WTC11 (cell line): ENCODE measurements around the gene SARDH. TPM values are rescaled to one million over a fixed set of nuclear protein-coding genes. Genes with fewer than 3 reads are reported as not detected.

Experiments
- ATAC-seq: fragments of 200-7000 bp; cut with Tn5 transposase; 2 replicates; pipeline ENCODE4 v1.10.0; 2021; ENCODE audit warnings: mild to moderate bottlenecking, moderate library complexity
- CTCF ChIA-PET: fragments of 300-600 bp; sonication (Branson Sonifier 250); formaldehyde crosslinking; loops from one replicate; lab custom pipeline; 2021; ENCODE audit warnings: antibody characterized with exemption; lab: Charles Lee
- POLR2A ChIA-PET: fragments of 350-600 bp; sonication (Branson Sonifier 250); formaldehyde crosslinking; loops from one replicate; lab custom pipeline; 2021; ENCODE audit warnings: antibody characterized with exemption; lab: Charles Lee
- DNase-seq: peaks from one replicate; pipeline ENCODE4 v3.0.0; 2021; ENCODE audit warnings: low spot score
- H3K27ac Mint-ChIP-seq: 2 replicates; pipeline ENCODE4 v1.8.0; 2021; ENCODE audit warnings: mixed read lengths
- H3K27me3 Mint-ChIP-seq: 2 replicates; pipeline ENCODE4 v1.8.0; 2021; ENCODE audit warnings: low read depth, mild to moderate bottlenecking, moderate library complexity, mixed read lengths
- H3K36me3 Mint-ChIP-seq: 2 replicates; pipeline ENCODE4 v1.8.0; 2021; ENCODE audit warnings: mixed read lengths
- H3K4me1 Mint-ChIP-seq: 2 replicates; pipeline ENCODE4 v1.8.0; 2022; ENCODE audit warnings: mixed read lengths
- H3K4me3 Mint-ChIP-seq: 2 replicates; pipeline ENCODE4 v1.8.0; 2021; ENCODE audit warnings: mild to moderate bottlenecking, moderate library complexity, mixed read lengths
- H3K9me3 Mint-ChIP-seq: 2 replicates; pipeline ENCODE4 v1.8.0; 2021; ENCODE audit warnings: mixed read lengths
- JUN ChIP-seq: sonication (generic); formaldehyde crosslinking; IDR thresholded peaks from 2 replicates; pipeline ENCODE4 v1.8.0; 2023; ENCODE audit warnings: mild to moderate bottlenecking, missing genetic modification reagents
- KAT7 ChIP-seq: sonication (generic); formaldehyde crosslinking; IDR thresholded peaks from 2 replicates; pipeline ENCODE4 v1.8.1; 2023; ENCODE audit warnings: missing genetic modification reagents, mild to moderate bottlenecking, borderline replicate concordance
- NFYB ChIP-seq: sonication (generic); formaldehyde crosslinking; conservative IDR thresholded peaks from 2 replicates; pipeline ENCODE4 v1.8.0; 2022; ENCODE audit warnings: low read depth, missing genetic modification reagents
- PRRX2 ChIP-seq: fragments of 250-450 bp; sonication (Bioruptor Pico); IDR thresholded peaks from 2 replicates; pipeline ENCODE4 v1.8.0; 2021; ENCODE audit warnings: mild to moderate bottlenecking
- SOX15 ChIP-seq: fragments of 250-450 bp; sonication (Bioruptor Pico); IDR thresholded peaks from 2 replicates; pipeline ENCODE4 v1.9.0; 2021; ENCODE audit warnings: mild to moderate bottlenecking
- SP1 ChIP-seq: sonication (generic); formaldehyde crosslinking; conservative IDR thresholded peaks from 2 replicates; pipeline ENCODE4 v1.8.1; 2022; ENCODE audit warnings: missing genetic modification reagents
- ZNF121 ChIP-seq: sonication (generic); formaldehyde crosslinking; IDR thresholded peaks from 2 replicates; pipeline ENCODE4 v1.8.0; 2023; ENCODE audit warnings: missing genetic modification reagents
- ZNF219 ChIP-seq: sonication (generic); formaldehyde crosslinking; IDR thresholded peaks from 2 replicates; pipeline ENCODE4 v1.8.0; 2023; ENCODE audit warnings: missing genetic modification reagents, mild to moderate bottlenecking, borderline replicate concordance
- ZNF263 ChIP-seq: sonication (generic); formaldehyde crosslinking; IDR thresholded peaks from 2 replicates; pipeline ENCODE4 v1.8.1; 2022; ENCODE audit warnings: low read depth, mild to moderate bottlenecking, moderate library complexity, missing genetic modification reagents
- ZNF317 ChIP-seq: sonication (generic); formaldehyde crosslinking; IDR thresholded peaks from 2 replicates; pipeline ENCODE4 v1.8.1; 2023; ENCODE audit warnings: low read depth, mild to moderate bottlenecking, moderate library complexity, missing genetic modification reagents, borderline replicate concordance
- ZNF416 ChIP-seq: fragments of 250-450 bp; sonication (Bioruptor Pico); IDR thresholded peaks from 2 replicates; pipeline ENCODE4 v1.9.0; 2021; ENCODE audit warnings: mild to moderate bottlenecking, inconsistent platforms
- total RNA-seq: library from RNA; stranded (reverse); gene quantifications from 3 replicates; pipeline ENCODE4 v1.2.3, GENCODE V29; 2021
- TF ChIP-seq, protein P1 (sequence below): fragments of 250-450 bp; sonication (Bioruptor Pico); IDR thresholded peaks from 2 replicates; pipeline ENCODE4 v1.9.0; 2021; ENCODE audit warnings: moderate library complexity, mild to moderate bottlenecking, inconsistent platforms, borderline replicate concordance
- TF ChIP-seq, protein P2 (sequence below): sonication (generic); formaldehyde crosslinking; IDR thresholded peaks from 2 replicates; pipeline ENCODE4 v1.8.1; 2023; ENCODE audit warnings: mild to moderate bottlenecking, moderate library complexity, missing genetic modification reagents
- TF ChIP-seq, protein P3 (sequence below): sonication (generic); formaldehyde crosslinking; IDR thresholded peaks from 2 replicates; pipeline ENCODE4 v1.8.1; 2022; ENCODE audit warnings: missing genetic modification reagents, borderline replicate concordance
- TF ChIP-seq, protein P4 (sequence below): sonication (generic); formaldehyde crosslinking; IDR thresholded peaks from 2 replicates; pipeline ENCODE4 v1.8.0; 2022; ENCODE audit warnings: mild to moderate bottlenecking, missing genetic modification reagents
- TF ChIP-seq, protein P5 (sequence below): sonication (generic); formaldehyde crosslinking; conservative IDR thresholded peaks from 2 replicates; pipeline ENCODE4 v1.8.1; 2023; ENCODE audit warnings: mild to moderate bottlenecking, low read depth, missing genetic modification reagents, moderate library complexity
- TF ChIP-seq, protein P6 (sequence below): fragments of 250-450 bp; sonication (Bioruptor Pico); IDR thresholded peaks from 2 replicates; pipeline ENCODE4 v1.9.0; 2021; ENCODE audit warnings: mild to moderate bottlenecking

Gene SARDH
- total RNA-seq, 1 experiment from 2014 or later = 8.5 TPM

DNA sequence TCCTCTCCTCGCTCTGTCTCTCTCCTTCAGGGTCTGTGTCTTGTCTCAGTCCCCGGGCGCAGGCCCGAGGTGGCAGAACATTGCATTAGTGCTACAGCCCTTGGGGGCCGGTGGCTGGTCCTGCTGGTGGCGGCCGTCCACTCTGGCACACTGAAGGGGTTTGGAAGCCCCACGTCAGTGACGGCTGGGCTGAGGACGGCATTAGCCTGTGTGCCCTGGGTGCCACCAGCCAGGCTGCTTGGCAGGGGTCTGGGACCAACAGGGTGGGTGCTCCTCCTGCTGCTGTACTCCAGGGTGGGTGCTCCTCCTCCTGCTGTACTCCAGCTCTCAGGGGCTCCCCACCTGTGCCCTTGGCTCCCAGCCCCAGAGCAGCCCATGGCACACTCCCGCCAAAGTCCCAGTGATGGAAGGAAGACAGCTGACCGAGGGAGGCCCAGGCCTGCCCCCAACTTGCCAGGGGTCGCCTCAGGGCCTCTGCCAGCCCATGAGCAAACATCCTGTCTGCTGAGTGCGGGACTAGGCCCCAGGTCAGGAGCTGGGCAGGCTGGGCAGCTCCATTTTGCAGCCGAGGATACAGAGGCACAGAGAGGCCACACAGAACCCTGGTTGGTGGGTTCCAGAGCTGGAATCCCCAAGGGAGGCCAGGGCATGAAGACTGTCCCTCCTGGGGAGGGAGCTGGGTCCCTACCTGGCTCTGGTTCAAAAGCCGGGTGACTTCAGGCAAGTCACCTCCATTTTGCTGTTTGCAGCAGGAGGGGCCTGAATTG, 27.3 kb downstream of the SARDH start (continued):
- TF ChIP-seq NFYB (no peak), SP1 (CRISPR knock-in tag) (no peak), PRRX2 (CRISPR knock-in tag) (no peak)
- TF ChIP-seq, protein P1, sequence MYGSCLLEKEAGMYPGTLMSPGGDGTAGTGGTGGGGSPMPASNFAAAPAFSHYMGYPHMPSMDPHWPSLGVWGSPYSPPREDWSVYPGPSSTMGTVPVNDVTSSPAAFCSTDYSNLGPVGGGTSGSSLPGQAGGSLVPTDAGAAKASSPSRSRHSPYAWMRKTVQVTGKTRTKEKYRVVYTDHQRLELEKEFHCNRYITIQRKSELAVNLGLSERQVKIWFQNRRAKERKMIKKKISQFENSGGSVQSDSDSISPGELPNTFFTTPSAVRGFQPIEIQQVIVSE (CRISPR knock-in tag) = no peak
- TF ChIP-seq, protein P2, sequence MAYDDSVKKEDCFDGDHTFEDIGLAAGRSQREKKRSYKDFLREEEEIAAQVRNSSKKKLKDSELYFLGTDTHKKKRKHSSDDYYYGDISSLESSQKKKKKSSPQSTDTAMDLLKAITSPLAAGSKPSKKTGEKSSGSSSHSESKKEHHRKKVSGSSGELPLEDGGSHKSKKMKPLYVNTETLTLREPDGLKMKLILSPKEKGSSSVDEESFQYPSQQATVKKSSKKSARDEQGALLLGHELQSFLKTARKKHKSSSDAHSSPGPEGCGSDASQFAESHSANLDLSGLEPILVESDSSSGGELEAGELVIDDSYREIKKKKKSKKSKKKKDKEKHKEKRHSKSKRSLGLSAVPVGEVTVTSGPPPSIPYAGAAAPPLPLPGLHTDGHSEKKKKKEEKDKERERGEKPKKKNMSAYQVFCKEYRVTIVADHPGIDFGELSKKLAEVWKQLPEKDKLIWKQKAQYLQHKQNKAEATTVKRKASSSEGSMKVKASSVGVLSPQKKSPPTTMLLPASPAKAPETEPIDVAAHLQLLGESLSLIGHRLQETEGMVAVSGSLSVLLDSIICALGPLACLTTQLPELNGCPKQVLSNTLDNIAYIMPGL (CRISPR knock-in tag) = no peak

DNA sequence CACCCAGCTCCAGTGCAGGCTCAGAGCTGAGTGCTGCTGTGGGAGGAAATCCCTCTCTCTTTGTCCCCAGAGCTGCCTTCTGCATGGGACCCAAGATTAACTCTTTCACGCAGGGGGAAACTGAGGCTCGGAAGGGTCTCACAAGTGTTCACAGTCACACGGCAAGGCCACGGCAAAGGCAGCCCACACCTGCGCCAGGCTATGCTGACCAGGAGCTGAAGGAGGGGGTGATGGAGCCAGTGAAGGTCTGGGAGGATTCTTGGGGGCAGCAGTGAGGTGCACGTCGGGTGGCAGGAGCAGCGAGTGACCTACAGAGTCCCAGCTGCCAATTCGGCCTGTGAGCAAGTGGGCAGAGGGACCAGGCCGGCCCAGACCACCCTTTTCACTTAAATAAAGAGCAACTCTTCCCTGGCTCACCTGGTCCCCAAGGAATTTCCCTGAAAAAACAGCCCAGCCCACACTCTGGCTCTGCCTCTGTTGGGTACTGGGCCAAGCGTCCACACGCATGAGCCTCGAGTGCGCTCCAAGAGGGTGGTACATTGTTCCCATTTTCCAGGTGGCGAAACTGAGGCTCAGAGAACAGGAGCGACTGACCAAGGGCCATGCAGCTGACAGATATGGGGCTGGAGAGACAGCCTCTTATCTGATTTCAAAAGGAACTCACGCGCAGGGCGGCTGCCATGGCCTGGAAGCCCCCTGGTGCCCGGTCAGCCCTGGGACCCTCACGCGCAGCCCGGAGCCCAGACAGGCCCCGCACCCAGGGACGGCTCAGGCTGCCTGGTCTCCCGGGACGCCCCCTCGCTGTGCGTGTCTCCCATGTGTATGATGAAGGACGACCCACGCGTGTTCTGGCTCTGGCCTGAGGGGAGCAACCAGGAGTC, 28.2 kb downstream of the SARDH start:
- no peaks in the 10 kb centered on the region for H3K9me3 Mint-ChIP-seq
- POLR2A ChIA-PET = no interaction called here
- no peak overlapping the region for H3K27ac Mint-ChIP-seq
- TF ChIP-seq JUN (CRISPR knock-in tag) (no peak), SOX15 (CRISPR knock-in tag) (no peak), ZNF121 (CRISPR knock-in tag) (no peak), ZNF219 (CRISPR knock-in tag) (no peak)
- TF ChIP-seq, protein P3, sequence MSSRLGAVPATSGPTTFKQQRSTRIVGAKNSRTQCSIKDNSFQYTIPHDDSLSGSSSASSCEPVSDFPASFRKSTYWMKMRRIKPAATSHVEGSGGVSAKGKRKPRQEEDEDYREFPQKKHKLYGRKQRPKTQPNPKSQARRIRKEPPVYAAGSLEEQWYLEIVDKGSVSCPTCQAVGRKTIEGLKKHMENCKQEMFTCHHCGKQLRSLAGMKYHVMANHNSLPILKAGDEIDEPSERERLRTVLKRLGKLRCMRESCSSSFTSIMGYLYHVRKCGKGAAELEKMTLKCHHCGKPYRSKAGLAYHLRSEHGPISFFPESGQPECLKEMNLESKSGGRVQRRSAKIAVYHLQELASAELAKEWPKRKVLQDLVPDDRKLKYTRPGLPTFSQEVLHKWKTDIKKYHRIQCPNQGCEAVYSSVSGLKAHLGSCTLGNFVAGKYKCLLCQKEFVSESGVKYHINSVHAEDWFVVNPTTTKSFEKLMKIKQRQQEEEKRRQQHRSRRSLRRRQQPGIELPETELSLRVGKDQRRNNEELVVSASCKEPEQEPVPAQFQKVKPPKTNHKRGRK (CRISPR knock-in tag) = no peak
- TF ChIP-seq, protein P4, sequence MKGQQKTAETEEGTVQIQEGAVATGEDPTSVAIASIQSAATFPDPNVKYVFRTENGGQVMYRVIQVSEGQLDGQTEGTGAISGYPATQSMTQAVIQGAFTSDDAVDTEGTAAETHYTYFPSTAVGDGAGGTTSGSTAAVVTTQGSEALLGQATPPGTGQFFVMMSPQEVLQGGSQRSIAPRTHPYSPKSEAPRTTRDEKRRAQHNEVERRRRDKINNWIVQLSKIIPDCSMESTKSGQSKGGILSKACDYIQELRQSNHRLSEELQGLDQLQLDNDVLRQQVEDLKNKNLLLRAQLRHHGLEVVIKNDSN = no peak
- CTCF ChIA-PET = interaction anchor here (0.7 to 1.9 kb wide), 6 partner anchors 33 to 126 kb away, joined by 3 to 7 read pairs (median 4); no protein-coding TSS in a partner anchor
- H3K27me3 Mint-ChIP-seq = no peaks in the 10 kb centered on the region
- H3K36me3 Mint-ChIP-seq = no peaks in the 10 kb centered on the region
- ATAC-seq = no peak
- peaks cover 2% of the 10 kb centered on the region; the same call in 1 of the 2 replicates for H3K4me1 Mint-ChIP-seq
- no peak overlapping the region for H3K4me3 Mint-ChIP-seq
- DNase-seq = peak; percentile 7

DNA sequence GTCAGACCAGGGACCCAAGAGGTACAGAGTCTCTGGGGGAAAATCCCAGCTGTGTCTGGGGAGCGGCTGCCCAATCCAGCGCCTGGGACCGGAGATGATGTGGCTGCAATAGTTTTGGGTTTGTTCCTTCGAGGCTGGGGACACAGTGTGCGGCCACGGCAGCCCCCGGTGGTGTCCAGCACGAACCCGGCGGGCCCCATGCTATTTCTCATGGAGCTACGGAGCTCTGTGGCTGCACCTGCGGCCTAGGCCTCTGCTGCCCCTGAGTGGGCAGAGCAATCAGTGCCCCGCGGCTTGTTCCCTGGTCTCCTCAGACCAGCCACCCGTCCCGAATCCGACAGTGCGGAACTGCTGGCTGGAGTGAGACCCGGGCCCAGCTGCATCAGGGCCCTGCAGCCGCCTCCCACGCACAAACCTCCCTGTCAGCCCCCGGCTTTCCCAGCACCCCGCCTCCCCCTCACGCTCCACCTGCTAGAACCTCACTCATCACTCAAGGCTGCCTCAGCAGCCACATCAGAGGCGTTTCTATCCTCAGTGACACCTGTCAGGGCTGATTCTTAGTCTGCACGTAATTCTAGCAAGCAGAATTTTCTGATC, 29.0 kb downstream of the SARDH start:
- CTCF ChIA-PET = interaction anchor here (1.0 to 1.9 kb wide), 5 partner anchors 34 to 125 kb away, joined by 3 to 7 read pairs (median 4); no protein-coding TSS in a partner anchor
- TF ChIP-seq, protein P5, sequence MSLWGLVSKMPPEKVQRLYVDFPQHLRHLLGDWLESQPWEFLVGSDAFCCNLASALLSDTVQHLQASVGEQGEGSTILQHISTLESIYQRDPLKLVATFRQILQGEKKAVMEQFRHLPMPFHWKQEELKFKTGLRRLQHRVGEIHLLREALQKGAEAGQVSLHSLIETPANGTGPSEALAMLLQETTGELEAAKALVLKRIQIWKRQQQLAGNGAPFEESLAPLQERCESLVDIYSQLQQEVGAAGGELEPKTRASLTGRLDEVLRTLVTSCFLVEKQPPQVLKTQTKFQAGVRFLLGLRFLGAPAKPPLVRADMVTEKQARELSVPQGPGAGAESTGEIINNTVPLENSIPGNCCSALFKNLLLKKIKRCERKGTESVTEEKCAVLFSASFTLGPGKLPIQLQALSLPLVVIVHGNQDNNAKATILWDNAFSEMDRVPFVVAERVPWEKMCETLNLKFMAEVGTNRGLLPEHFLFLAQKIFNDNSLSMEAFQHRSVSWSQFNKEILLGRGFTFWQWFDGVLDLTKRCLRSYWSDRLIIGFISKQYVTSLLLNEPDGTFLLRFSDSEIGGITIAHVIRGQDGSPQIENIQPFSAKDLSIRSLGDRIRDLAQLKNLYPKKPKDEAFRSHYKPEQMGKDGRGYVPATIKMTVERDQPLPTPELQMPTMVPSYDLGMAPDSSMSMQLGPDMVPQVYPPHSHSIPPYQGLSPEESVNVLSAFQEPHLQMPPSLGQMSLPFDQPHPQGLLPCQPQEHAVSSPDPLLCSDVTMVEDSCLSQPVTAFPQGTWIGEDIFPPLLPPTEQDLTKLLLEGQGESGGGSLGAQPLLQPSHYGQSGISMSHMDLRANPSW (CRISPR knock-in tag) = no peak
- no peak for TF ChIP-seq KAT7
- TF ChIP-seq ZNF416 (CRISPR knock-in tag) = no peak
- TF ChIP-seq ZNF317 = no peak
- no peak for TF ChIP-seq ZNF263 (CRISPR knock-in tag)
- TF ChIP-seq, protein P3 (CRISPR knock-in tag) = no peak
- TF ChIP-seq, protein P6, sequence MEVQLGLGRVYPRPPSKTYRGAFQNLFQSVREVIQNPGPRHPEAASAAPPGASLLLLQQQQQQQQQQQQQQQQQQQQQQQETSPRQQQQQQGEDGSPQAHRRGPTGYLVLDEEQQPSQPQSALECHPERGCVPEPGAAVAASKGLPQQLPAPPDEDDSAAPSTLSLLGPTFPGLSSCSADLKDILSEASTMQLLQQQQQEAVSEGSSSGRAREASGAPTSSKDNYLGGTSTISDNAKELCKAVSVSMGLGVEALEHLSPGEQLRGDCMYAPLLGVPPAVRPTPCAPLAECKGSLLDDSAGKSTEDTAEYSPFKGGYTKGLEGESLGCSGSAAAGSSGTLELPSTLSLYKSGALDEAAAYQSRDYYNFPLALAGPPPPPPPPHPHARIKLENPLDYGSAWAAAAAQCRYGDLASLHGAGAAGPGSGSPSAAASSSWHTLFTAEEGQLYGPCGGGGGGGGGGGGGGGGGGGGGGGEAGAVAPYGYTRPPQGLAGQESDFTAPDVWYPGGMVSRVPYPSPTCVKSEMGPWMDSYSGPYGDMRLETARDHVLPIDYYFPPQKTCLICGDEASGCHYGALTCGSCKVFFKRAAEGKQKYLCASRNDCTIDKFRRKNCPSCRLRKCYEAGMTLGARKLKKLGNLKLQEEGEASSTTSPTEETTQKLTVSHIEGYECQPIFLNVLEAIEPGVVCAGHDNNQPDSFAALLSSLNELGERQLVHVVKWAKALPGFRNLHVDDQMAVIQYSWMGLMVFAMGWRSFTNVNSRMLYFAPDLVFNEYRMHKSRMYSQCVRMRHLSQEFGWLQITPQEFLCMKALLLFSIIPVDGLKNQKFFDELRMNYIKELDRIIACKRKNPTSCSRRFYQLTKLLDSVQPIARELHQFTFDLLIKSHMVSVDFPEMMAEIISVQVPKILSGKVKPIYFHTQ = no peak

More for the DNA sequence above, 29.0 kb downstream of the SARDH start:
- Mint-ChIP-seq H3K27me3 (no peaks in the 10 kb centered on the region), H3K4me1 (peaks cover 2% of the 10 kb centered on the region; the same call in 1 of the 2 replicates), H3K27ac (no peak overlapping the region), H3K9me3 (no peaks in the 10 kb centered on the region), H3K4me3 (no peak overlapping the region), H3K36me3 (no peaks in the 10 kb centered on the region)
- DNase-seq (peak; percentile 29), ATAC-seq (no peak)
- POLR2A ChIA-PET = no interaction called here
